Astrocyte of the spinal cord (primary cell): ENCODE results near the gene CTAGE15.
"Not testable (repeated sequence)": the region's sequence is repeated elsewhere in the genome, so short reads cannot be mapped to it uniquely, and the experiment has no call there.

Experiments used
- DNase-seq: peaks from one replicate; pipeline ENCODE4 v3.0.0; 2011; ENCODE audit warnings: low read depth, low spot score
- H3K4me3 ChIP-seq: 2 replicates; pipeline ENCODE4 v1.5.1; 2011; ENCODE audit warnings: low read depth, mild to moderate bottlenecking, low read length, moderate library complexity
- in situ Hi-C: cut with HindIII; loops from 2 replicates; pipeline ENCODE4 v1.10.0; 2017; ENCODE audit warnings: low sequenced_read_pairs

The CTAGE15 gene

DNA sequence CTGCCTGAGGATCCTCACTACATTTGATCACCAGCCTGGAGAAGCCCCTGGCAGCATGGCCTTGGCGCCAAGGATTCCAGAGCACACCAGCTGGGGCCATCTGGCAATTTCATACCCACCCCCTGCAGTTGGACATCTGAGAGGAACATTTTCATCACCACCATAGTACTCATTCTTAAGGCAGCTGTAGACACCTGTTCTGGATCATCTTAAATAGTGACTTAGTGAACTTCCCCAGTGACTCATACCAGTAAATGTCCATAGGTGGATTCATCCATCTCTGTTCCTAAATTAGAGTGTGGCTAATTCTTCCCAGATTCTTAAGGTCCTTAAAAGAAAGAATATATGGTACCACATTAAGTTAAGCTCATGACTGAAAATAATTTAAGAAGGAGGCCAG is 45.6 kb downstream of the CTAGE15 start:
- in situ Hi-C loops: not testable (repeated sequence)

DNA sequence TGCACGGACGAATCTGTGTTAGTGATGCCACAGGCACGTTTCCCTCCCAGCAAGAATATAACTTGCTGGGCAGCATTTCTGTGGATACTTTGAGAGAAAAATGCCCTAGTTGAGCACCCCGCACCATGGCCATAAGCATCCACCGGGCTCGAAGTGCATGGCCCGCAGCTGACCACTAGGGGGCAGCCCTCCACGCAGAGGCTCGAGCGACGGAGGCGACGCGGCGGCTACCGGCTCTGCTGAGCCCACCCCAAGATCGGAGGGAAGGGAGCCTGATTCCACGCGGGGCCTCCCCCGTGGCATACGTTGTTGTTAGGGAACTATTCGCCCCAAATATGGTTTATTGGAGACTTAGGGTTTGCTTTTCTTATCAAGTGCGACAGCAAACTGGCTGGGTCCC is 48.5 kb downstream of the CTAGE15 start:
- in situ Hi-C loops, H3K4me3 ChIP-seq, DNase-seq: not testable (repeated sequence)

More for the DNA sequence above, 45.6 kb downstream of the CTAGE15 start:
- not testable (repeated sequence) for H3K4me3 ChIP-seq, DNase-seq

DNA sequence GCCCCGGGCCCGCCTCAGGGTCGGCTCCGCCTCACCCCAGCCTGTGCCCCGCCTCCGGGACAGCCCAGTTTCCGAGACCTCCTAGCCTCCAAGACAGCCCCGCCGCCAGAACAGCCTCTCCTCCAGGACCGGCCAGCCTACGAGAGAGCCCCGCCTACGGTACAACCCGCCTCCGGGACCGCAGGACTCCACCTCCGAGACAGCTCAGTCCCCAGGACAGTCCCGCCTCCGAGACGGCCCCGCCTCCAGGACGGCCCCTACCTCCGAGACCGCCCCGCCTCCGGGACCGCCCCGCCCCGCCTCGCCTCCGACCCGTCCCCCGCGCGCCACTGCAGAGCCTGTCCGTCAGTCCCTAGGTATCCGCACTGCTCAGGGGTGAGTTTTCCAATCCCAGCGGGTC is 49.0 kb downstream of the CTAGE15 start, which contains the start of gene TCAF2:
Gene TCAF2, plus strand, starts transcription at position 329 of the 400 bp plus-strand sequence.
- in situ Hi-C loops, DNase-seq: not testable (repeated sequence)
- H3K4me3 ChIP-seq: peak within 1 kb of the TSS; percentile 41

DNA sequence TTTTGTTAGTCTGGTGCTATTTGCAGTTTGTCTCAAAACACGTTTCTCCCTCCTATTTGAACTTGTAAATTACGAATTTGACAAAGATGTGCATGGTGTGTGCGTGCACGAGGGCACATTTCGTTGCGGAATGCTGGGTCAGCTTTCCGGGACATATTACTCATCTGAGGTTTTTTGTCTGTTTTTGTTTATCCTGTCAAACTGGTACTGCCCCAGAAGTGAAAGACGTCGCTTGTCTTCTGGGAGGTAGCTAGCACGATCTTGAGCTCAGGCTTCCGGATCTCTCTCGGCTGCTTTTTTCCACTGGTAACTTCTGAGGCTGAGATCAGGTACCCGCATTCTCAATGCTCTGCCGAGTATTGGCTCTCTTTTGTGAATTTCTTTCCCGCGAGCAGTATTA is 49.6 kb downstream of the CTAGE15 start:
- in situ Hi-C loops, DNase-seq, H3K4me3 ChIP-seq: not testable (repeated sequence)

DNA sequence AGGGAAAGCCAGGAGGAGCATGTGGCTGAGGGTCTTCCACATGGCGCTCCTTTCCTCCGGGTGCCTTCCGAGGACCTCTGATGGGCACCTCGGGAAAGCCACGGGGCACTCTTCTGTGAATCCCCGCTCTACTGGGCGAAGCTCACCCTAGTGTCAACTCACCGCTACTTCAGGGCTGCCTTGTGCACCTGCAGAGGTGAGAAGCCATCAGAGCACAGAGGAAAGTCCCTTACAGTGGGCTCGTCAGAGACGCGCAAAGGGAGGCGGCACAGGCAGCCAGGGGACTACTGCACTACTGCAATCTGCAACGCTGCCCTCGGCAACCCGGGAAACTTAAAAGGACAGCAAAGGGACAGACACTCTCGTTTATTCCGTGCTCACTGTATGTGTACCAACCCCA is 50.5 kb downstream of the CTAGE15 start:
- DNase-seq, in situ Hi-C loops: not testable (repeated sequence)

More for the DNA sequence above, 50.5 kb downstream of the CTAGE15 start:
- H3K4me3 ChIP-seq: not testable (repeated sequence)
